Daoy (cell line): ENCODE measurements around the gene CELSR1. TPM values are rescaled to one million over a fixed set of nuclear protein-coding genes. Genes with fewer than 3 reads are reported as not detected.
"Not testable (repeated sequence)": the region's sequence is repeated elsewhere in the genome, so short reads cannot be mapped to it uniquely, and the experiment has no call there.

ENCODE experiments used
- DNase-seq: peaks from one replicate; pipeline ENCODE4 v3.0.0-alpha.2; 2015; ENCODE audit warnings: low read depth
- total RNA-seq: library from RNA; depleted of rRNA; stranded (reverse); fragments of >200 nt; shearing (Covaris generic); gene quantifications from 2 replicates; pipeline ENCODE4 v1.2.3, GENCODE V29; 2014

Gene CELSR1
- total RNA-seq, 1 experiment from 2014 or later = 2.9 TPM

GRCh38 chr22:46535876-46536536 lies 1.4 kb downstream of the CELSR1 start:
- no peak for DNase-seq

GRCh38 chr22:46534901-46535630 lies 2.4 kb downstream of the CELSR1 start:
- DNase-seq = no peak

- DNase-seq = no peak
Measured at GRCh38 chr22:46534177-46534776, 3.1 kb downstream of the CELSR1 start.

GRCh38 chr22:46533070-46533833 lies 4.2 kb downstream of the CELSR1 start:
- DNase-seq = no peak

GRCh38 chr22:46532416-46532815 lies 5.0 kb downstream of the CELSR1 start:
- DNase-seq = no peak

GRCh38 chr22:46531581-46532175 lies 5.7 kb downstream of the CELSR1 start:
- DNase-seq = no peak

- peak; percentile 93 for DNase-seq
Measured at GRCh38 chr22:46528121-46528610, 9.3 kb downstream of the CELSR1 start.

GRCh38 chr22:46526244-46526839 lies 11.1 kb downstream of the CELSR1 start:
- DNase-seq = no peak

- DNase-seq = no peak
Measured at GRCh38 chr22:46525389-46526243, 11.8 kb downstream of the CELSR1 start.

- DNase-seq = no peak
Measured at GRCh38 chr22:46524203-46524740, 13.1 kb downstream of the CELSR1 start.

GRCh38 chr22:46522797-46523196 lies 14.6 kb downstream of the CELSR1 start:
- DNase-seq = no peak

GRCh38 chr22:46521994-46522393 lies 15.4 kb downstream of the CELSR1 start:
- DNase-seq = no peak

GRCh38 chr22:46520880-46521279 lies 16.5 kb downstream of the CELSR1 start:
- DNase-seq = no peak

- DNase-seq = no peak
Measured at GRCh38 chr22:46519377-46519776, 18.0 kb downstream of the CELSR1 start.

- no peak for DNase-seq
Measured at GRCh38 chr22:46518542-46519325, 18.7 kb downstream of the CELSR1 start.

- no peak for DNase-seq
Measured at GRCh38 chr22:46518038-46518437, 19.4 kb downstream of the CELSR1 start.

GRCh38 chr22:46517255-46517761 lies 20.1 kb downstream of the CELSR1 start:
- no peak for DNase-seq

GRCh38 chr22:46516638-46517037 lies 20.8 kb downstream of the CELSR1 start:
- DNase-seq = no peak

- DNase-seq = not testable (repeated sequence)
Measured at GRCh38 chr22:46516112-46516487, 21.3 kb downstream of the CELSR1 start.
